AG09309 (cell line): ENCODE results near the gene PLPPR1.
"Not testable (repeated sequence)": the region's sequence is repeated elsewhere in the genome, so short reads cannot be mapped to it uniquely, and the experiment has no call there.

Experiments used
- DNase-seq: peaks from one replicate; pipeline ENCODE4 v3.0.0-alpha.2; 2010; ENCODE audit warnings: low read depth
- H3K4me3 ChIP-seq: 2 replicates; pipeline ENCODE4 v1.5.1; 2011; ENCODE audit warnings: mild to moderate bottlenecking, low read depth, low read length, moderate library complexity; ENCODE audit not compliant: control insufficient read depth
- TF ChIP-seq, protein P1 (sequence below): IDR thresholded peaks from 2 replicates; pipeline ENCODE4 v1.5.1; 2011; ENCODE audit warnings: mild to moderate bottlenecking, low read depth, low read length, inconsistent platforms; ENCODE audit not compliant: insufficient read depth, control insufficient read depth; ENCODE audit errors: missing control alignments

PLPPR1 gene

DNA sequence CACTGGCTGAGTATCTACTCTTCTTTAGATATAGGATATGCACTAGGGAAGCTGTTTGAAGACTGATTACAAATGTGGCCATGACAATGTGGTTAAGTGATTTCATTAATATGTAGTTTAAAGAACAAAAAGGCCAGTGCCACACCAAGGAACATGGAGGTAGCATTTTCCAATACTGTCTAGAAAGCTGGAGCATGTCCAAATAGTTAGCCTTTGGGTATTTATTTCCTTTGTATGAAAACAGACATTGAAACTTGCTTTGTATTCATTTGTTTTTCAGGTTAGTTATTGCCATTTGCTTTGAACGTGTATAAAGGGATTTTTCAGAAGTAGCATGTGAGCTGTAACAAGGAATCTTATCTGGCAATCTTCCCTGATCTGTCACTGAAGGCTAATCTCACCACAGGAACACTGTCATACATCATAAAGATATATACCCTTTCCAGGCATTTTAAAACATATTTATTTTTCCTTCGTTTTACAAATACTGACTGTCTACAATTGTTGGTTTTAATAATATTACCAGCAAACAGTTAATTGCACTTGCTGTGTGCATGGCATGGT, 93.4 kb downstream of the PLPPR1 start:
- no peak for DNase-seq
- no peak overlapping the region for H3K4me3 ChIP-seq
- TF ChIP-seq, protein P1, sequence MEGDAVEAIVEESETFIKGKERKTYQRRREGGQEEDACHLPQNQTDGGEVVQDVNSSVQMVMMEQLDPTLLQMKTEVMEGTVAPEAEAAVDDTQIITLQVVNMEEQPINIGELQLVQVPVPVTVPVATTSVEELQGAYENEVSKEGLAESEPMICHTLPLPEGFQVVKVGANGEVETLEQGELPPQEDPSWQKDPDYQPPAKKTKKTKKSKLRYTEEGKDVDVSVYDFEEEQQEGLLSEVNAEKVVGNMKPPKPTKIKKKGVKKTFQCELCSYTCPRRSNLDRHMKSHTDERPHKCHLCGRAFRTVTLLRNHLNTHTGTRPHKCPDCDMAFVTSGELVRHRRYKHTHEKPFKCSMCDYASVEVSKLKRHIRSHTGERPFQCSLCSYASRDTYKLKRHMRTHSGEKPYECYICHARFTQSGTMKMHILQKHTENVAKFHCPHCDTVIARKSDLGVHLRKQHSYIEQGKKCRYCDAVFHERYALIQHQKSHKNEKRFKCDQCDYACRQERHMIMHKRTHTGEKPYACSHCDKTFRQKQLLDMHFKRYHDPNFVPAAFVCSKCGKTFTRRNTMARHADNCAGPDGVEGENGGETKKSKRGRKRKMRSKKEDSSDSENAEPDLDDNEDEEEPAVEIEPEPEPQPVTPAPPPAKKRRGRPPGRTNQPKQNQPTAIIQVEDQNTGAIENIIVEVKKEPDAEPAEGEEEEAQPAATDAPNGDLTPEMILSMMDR: no peak

DNA sequence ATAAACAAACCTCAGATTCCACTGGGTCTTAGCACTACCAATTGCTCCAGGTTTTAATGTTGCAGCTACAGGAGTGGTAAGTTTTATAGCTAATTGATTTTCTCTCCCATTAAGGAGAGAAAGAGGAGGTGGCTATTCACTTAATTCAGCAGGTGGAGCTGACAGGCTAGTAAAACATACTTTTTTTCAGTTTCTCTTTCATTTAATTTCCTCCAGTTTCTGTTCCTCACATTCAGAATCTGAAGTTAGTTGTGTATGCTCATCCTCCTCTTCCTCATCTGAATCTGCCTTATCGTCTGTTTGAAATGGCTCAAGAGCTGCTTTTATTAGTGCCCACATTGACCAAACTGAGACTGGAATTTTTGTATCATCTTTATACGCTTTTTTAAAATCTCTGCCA, 98.0 kb downstream of the PLPPR1 start:
- DNase-seq: no peak
- TF ChIP-seq, protein P1: no peak
- H3K4me3 ChIP-seq: no peak overlapping the region

DNA sequence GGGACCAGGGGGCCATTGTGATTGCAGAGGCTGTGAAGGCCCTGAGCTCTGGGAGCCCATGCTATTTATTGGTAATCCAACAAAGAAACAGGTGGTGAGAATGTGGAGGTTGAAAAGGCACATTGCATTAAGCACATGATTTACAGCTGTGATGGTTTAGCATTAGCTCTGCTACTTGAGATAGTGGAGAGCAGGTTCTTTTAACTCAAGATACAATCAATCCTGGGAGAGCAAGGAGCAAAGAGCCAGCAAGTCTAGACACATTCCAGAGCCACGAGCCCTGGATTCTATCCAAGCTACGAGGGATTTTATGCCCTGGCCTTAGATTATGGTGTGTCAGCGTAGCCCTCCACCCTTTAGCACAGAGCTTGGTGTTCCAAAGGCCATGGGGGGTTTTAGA, 98.8 kb downstream of the PLPPR1 start:
- not testable (repeated sequence) for DNase-seq

DNA sequence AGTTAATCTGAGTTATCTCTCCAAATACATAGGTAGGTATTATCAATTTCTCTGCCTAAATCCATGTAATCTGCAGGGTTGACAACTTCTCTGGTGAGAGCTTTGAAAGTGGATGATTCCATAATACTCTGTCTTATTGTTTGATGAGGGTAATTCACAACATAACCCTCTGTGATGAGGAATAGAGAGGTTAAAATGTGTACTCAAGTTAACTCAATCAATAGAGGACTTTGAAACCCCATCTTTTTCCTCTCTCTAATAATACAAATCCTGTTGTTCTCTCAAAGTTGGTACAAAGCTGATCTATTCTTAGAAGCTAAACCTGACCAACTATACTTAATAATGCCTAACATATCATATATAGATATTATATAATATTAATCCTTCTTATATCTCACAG, 100.1 kb downstream of the PLPPR1 start:
- no peak overlapping the region for H3K4me3 ChIP-seq
- no peak for DNase-seq
- TF ChIP-seq, protein P1: no peak

More for the DNA sequence above, 98.8 kb downstream of the PLPPR1 start:
- H3K4me3 ChIP-seq: not testable (repeated sequence)

DNA sequence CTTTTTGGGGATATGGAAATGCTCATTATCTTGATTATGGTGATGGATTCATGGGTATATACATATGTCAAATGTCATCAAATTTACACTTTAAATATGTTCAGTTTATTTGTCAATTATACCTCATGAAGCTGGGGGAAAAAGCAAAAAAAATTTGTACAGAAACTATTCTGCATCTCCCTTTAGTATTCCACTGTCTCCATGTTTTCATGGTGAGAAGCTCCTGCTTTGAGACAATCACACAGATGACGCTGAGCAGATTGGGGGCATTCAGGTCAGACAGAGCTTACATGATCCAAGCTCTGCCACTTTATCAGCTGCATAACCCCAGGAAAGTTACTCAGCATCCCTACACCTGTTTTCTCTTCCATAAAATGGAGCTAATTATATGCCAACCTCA, 101.5 kb downstream of the PLPPR1 start:
- DNase-seq: no peak
- TF ChIP-seq, protein P1: no peak
- H3K4me3 ChIP-seq: no peak overlapping the region

DNA sequence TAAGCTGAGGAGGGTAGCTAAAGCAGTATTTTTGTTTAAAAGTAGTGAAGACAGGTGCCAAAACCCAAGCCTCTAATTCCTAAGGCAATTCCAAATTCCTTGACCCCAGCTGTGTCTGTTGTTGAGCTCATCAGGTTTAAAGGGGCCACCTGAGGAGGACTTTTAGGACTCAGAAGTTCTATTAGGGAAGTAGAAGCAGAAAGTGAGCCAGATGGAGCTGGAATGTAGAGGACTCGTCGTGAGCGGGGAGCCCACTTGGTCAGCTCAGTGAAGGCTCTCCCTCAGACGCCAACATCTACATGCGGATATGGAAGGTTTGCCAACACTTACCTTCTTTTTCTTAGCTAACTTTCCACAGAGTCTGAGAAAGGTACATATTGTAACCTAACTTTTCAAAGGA, 102.8 kb downstream of the PLPPR1 start:
- DNase-seq: no peak
- TF ChIP-seq, protein P1: no peak
- no peak overlapping the region for H3K4me3 ChIP-seq

DNA sequence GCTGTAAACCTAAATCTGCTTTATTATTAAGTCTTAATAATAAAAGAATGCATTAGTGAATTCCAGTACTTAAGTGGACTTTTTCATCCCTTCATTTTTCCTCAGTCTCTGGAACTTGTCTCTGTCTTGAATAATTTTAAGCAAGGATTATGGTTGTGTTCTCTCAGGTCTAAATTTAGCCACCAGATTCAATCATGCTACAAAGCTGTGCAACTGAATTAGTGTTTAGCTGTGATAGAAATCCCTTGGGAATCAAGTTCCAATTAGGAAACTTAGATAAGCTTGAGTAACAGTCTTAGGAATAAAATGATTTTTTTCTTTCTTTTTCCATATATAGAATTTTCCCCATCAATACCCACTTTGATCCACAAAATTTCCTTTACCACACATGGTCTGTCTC, 104.3 kb downstream of the PLPPR1 start:
- no peak for DNase-seq
- H3K4me3 ChIP-seq: no peak overlapping the region
- TF ChIP-seq, protein P1: no peak
